HG02973 (cell line): ENCODE data around the gene CNIH2.

Source experiments
- ATAC-seq: cut with Tn5 transposase; IDR thresholded peaks from one replicate; pipeline ENCODE4 v1.9.1; 2021; ENCODE audit warnings: moderate library complexity; ENCODE audit not compliant: unreplicated experiment

The CNIH2 gene

GRCh38 chr11:66258473-66258893 lies 19.5 kb upstream of the CNIH2 start:
- ATAC-seq = no peak

GRCh38 chr11:66259225-66259624 lies 18.8 kb upstream of the CNIH2 start:
- ATAC-seq = no peak

GRCh38 chr11:66259956-66260355 lies 18.0 kb upstream of the CNIH2 start:
- no peak for ATAC-seq

- no peak for ATAC-seq
These were observed 16.4 kb upstream of the CNIH2 start for GRCh38 chr11:66261578-66261977.

GRCh38 chr11:66262191-66262590 lies 15.8 kb upstream of the CNIH2 start:
- no peak for ATAC-seq

GRCh38 chr11:66262696-66263095 lies 15.3 kb upstream of the CNIH2 start:
- no peak for ATAC-seq

GRCh38 chr11:66263231-66263630 lies 14.7 kb upstream of the CNIH2 start:
- ATAC-seq = no peak

- no peak for ATAC-seq
These were observed 14.2 kb upstream of the CNIH2 start for GRCh38 chr11:66263785-66264184.

- no peak for ATAC-seq
These were observed 13.6 kb upstream of the CNIH2 start for GRCh38 chr11:66264383-66264782.

GRCh38 chr11:66264914-66265313 lies 13.1 kb upstream of the CNIH2 start:
- ATAC-seq = no peak

- no peak for ATAC-seq
These were observed 12.2 kb upstream of the CNIH2 start for GRCh38 chr11:66265531-66266377.

- ATAC-seq = no peak
These were observed 11.5 kb upstream of the CNIH2 start for GRCh38 chr11:66266378-66267038.

GRCh38 chr11:66267039-66267378 lies 11.0 kb upstream of the CNIH2 start:
- ATAC-seq = no peak

- peak; percentile 36 for ATAC-seq
These were observed 10.4 kb upstream of the CNIH2 start for GRCh38 chr11:66267379-66268243.

- peak; percentile 62 for ATAC-seq
These were observed 9.6 kb upstream of the CNIH2 start, which contains the start of gene RAB1B for GRCh38 chr11:66268244-66268951. Gene RAB1B (plus strand): TSS chr11:66268639. CDS start chr11:66268680, 41 bp downstream.

GRCh38 chr11:66268952-66269905 lies 8.7 kb upstream of the CNIH2 start:
- no peak for ATAC-seq

- no peak for ATAC-seq
These were observed 6.2 kb upstream of the CNIH2 start for GRCh38 chr11:66271816-66272215.

GRCh38 chr11:66272596-66272995 lies 5.4 kb upstream of the CNIH2 start:
- no peak for ATAC-seq

GRCh38 chr11:66274219-66274618 lies 3.8 kb upstream of the CNIH2 start:
- ATAC-seq = no peak

GRCh38 chr11:66275396-66275795 lies 2.6 kb upstream of the CNIH2 start:
- ATAC-seq = no peak
